GM18502 (cell line): ENCODE measurements around the gene POLR2C.
"Not testable (repeated sequence)": the region's sequence is repeated elsewhere in the genome, so short reads cannot be mapped to it uniquely, and the experiment has no call there.

Source experiments
- ATAC-seq: cut with Tn5 transposase; IDR thresholded peaks from one replicate; pipeline ENCODE4 v1.9.1; 2021; ENCODE audit warnings: mild to moderate bottlenecking; ENCODE audit not compliant: unreplicated experiment, poor library complexity

POLR2C gene

GRCh38 chr16:57478396-57479204, 16.1 kb downstream of the POLR2C start:
- no peak for ATAC-seq

DNA sequence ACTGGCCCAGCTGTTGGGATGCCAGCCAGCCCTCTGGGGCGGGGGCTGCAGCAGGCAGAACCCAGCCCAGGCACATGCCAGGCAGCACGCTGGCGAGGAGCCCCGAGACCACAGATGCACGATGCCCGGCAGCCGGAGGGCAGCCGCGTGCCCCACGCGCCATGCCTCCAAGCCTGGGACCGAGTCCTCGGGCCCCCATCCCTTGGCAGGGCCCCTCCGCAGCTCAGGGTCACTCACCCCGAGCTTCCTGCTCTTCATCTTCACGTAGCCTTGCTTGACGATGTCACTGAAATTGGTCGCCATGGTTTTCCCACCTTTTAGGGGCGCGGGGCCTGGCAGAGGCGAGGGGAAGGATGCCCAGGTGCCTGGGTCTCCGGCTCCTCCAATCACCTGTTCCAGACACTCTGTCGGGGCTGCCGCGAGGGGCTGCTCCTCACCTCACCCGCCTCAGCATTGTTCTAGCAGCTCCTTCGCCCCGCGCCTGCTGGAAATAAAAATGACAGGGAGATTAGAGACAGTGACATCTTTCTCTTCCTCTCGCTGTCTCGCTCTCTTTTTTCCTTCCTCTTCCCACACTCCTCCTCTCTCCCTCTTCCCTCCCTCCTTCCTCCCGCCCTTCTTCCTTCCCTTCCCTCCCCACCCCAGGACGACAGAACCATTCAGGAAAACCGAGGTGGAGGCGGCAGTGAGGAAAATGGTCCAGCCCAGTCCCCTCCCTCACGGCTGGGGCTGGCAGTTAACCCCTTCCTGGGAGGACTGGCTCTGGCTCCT, 16.9 kb downstream of the POLR2C start:
- ATAC-seq, result no peak

- ATAC-seq, result no peak
Observed at GRCh38 chr16:57479976-57480753, 17.7 kb downstream of the POLR2C start.

DNA sequence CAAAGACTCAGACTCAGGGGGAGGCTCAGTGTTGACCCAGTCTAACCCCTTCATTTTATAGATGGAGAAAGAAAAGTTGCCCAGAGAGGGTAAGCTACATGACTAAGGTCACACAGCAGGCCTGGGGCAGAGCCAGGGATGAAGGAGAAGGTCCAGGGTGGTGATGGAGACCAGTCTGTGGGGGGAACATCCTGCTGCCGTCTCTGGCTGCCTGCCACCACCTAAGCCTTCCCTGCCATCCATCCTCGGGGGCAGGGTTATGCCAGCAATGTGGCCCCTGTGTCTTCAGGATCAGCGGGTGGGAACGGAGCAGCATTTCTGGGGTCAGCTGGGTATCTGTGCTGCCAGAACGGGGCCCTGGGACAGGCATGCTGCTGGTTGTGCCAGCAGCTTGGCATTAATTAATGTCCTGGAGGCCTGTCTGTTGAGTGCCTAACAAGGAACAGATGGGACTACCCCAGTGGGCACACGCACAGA, 18.3 kb downstream of the POLR2C start:
- no peak for ATAC-seq

GRCh38 chr16:57481421-57481820, 18.9 kb downstream of the POLR2C start:
- no peak for ATAC-seq

GRCh38 chr16:57482845-57483545, 20.5 kb downstream of the POLR2C start:
- ATAC-seq, result no peak

- no peak for ATAC-seq
Observed at GRCh38 chr16:57483725-57484514, 21.4 kb downstream of the POLR2C start.

DNA sequence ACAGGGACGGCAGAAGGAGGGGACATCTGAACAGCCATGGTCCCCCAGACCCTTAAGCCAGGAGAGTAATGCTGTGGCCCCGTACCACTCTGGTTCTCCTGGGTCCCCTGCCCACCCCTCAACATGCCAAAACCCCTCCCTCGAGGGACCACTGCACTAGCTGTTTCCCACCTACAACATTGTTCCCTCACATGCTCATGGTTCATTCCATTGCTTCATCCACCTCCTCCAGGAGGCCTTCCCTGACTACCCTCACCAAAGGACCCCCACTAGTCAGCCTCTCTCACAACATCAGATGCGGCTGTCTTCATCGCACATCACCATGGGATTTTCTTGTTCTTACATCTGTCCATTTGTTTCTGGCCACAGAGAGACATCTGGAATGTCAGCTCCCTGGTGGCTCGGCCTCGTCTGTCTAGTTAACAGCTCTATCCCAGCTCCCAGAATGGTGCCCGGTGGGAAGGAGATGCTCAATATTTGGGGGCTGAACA, 22.1 kb downstream of the POLR2C start:
- no peak for ATAC-seq

DNA sequence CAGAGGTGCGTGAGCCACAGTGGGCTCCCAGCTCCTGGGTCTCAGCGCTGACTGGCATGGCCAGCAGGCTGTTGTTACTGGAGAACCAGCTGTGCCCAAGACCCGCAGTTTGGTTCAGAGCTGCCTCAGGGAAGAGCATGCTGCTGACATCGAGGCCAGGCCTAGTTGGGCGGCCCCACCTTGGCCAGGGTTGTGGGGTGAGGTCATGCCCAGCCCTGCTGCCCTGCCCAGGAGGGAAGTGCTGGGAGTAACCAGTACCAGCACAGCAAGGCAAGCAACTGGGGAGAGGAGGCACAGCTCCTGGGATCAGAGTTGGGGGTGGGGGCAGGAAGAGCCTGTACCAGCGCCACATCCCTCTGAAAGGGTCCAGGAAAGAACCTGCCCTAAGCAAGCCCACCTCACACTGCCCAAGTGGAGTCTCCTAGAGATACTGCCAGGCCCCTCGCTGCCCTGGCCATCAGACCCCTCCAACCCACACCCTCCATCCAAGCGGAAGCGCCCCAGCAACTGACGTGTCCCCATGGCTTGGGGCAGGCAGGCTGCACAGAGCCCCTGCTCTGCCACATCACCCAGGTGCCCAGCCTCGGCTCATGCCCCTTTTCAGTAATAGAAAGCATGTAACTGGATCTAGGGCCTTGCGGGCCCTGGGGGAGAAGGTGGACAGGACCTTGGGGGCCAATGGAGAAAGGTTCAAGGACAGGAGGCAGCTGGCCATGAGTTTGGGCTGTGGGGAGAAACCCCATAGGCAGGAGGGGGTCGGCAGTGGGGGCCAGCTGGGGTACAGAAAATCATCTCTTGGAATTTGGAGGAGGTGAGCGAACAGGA, 22.8 kb downstream of the POLR2C start:
- no peak for ATAC-seq

GRCh38 chr16:57485916-57486857, 23.7 kb downstream of the POLR2C start, which contains the start of gene DOK4:
DOK4 (minus strand) TSS chr16:57486493; CDS start chr16:57479507, 6,986 bp downstream.
- ATAC-seq, result peak; percentile 90

DNA sequence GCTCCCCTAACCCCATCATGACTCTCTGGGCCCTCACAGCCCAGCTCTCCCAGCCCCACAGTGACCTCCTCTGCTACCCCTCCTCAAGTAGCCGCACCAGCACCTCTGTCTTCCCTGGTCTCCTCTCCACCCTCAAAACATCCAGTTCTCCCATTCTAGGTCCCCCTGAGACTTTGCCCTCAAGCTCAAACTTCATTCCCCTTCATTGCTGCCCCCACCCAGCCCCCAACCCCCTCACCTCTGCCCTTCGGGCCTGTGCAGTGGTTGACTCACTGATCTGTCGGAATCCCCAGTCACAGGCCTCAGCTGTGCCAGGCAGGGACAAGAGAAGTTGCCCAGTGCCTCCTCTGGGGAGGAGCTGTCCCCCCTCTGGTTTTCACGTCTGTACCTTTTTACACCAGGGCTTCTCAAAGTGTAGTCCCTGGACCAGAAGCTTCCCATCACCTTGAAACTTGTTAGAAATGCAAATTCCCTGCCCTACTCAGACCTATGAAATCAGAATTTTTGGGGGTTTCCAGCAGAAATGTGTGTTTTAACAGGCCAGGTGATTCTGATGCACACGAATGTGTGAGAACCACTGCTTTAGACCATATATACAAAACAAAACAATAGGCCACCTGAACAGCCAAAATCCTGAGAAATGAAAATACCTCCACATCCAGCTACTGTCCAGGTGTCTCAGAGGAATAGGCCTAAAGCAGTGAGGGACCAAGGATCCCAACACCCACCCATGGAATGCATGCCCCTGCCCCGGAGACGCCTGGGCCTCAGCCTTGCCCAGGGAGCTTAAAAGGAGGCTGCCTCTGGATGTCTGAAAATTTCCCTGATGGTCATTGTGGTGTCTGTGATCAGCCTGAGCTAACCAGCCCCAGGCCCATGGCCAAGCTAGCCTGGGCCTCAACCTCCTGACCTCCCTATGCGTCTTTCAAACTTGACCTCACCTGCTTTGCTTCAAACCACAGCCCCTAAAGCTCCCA, 24.7 kb downstream of the POLR2C start:
- no peak for ATAC-seq

GRCh38 chr16:57489229-57489628, 26.8 kb downstream of the POLR2C start:
- ATAC-seq, result no peak

- no peak for ATAC-seq
Observed at GRCh38 chr16:57493767-57494166, 31.3 kb downstream of the POLR2C start.

DNA sequence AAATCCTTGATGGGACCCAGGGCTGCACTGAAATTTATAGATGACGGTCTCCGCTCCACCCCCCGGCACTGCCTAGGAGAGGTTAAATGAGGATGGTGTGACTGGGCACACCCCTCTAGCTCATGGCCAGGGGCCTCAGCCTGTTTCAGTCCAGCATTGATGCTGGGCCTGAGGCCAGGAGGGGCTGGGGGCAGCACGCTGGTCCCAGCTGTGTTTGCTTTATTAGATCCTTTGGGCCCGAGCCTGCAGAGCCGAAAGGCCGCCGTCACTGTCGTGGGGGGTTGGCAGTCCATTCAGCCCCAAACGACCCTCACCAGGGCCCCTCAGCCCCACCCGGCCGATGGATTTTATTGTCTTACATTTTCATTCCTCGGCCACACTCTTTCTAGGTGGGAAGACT, 34.6 kb downstream of the POLR2C start:
- ATAC-seq, result no peak

GRCh38 chr16:57498031-57498430, 35.6 kb downstream of the POLR2C start:
- no peak for ATAC-seq

- ATAC-seq, result not testable (repeated sequence)
Observed at GRCh38 chr16:57499941-57500340, 37.5 kb downstream of the POLR2C start.
